Nephron (organoid): ENCODE measurements around the gene RNF212.

Experiments used
- H3K27ac Mint-ChIP-seq, 3 experiments: 2 replicates each; pipeline ENCODE4 v1.8.0; 2020; ENCODE audit warnings: mixed read lengths in 3 of 3, mild to moderate bottlenecking in 2 of 3, moderate library complexity in 1 of 3
- H3K27me3 Mint-ChIP-seq: 2 replicates; pipeline ENCODE4 v1.8.0; 2021; ENCODE audit warnings: low read depth, mild to moderate bottlenecking, moderate library complexity, mixed read lengths
- H3K36me3 Mint-ChIP-seq: 2 replicates; pipeline ENCODE4 v1.8.0; 2020; ENCODE audit warnings: low read depth, mixed read lengths
- H3K4me1 Mint-ChIP-seq: 2 replicates; pipeline ENCODE4 v1.8.0; 2020; ENCODE audit warnings: mixed read lengths
- H3K4me3 Mint-ChIP-seq, 3 experiments: 2 replicates each; pipeline ENCODE4 v1.8.0; 2020; ENCODE audit warnings: mild to moderate bottlenecking in 3 of 3, mixed read lengths in 3 of 3, moderate library complexity in 2 of 3
- H3K9me3 Mint-ChIP-seq: 2 replicates; pipeline ENCODE4 v1.8.0; 2020; ENCODE audit warnings: mixed read lengths
- CTCF ChIP-seq, 3 experiments: fragments of 200-600 bp; sonication (generic); IDR thresholded peaks; one replicate each; pipeline ENCODE4 v1.5.0; 2021; ENCODE audit warnings: antibody characterized with exemption in 3 of 3; ENCODE audit not compliant: unreplicated experiment in 3 of 3

The RNF212 gene

GRCh38 chr4:1077711-1078477 lies 35.5 kb downstream of the RNF212 start:
- Mint-ChIP-seq H3K4me3 (no peak overlapping the region), H3K27me3 (peaks cover 35% of the 10 kb centered on the region), H3K9me3 (no peaks in the 10 kb centered on the region), H3K4me1 (peaks cover 20% of the 10 kb centered on the region), H3K36me3 (no peaks in the 10 kb centered on the region), H3K27ac (no peak overlapping the region)
- TF ChIP-seq CTCF (IDR thresholded peaks at IDR 0.05; ENCODE audit: unreplicated experiment in 3 of 3): no peak

- Mint-ChIP-seq H3K36me3 (no peaks in the 10 kb centered on the region), H3K27me3 (peaks cover 27% of the 10 kb centered on the region)
These were observed 37.3 kb downstream of the RNF212 start for GRCh38 chr4:1075809-1076699.

GRCh38 chr4:1075225-1075624 lies 38.1 kb downstream of the RNF212 start:
- Mint-ChIP-seq H3K4me3 (no peak overlapping the region), H3K9me3 (no peaks in the 10 kb centered on the region), H3K27ac (no peak overlapping the region), H3K36me3 (no peaks in the 10 kb centered on the region), H3K27me3 (peaks cover 21% of the 10 kb centered on the region), H3K4me1 (peaks cover 18% of the 10 kb centered on the region)
- TF ChIP-seq CTCF (IDR thresholded peaks at IDR 0.05; ENCODE audit: unreplicated experiment in 3 of 3): no peak

More at GRCh38 chr4:1075809-1076699, 37.3 kb downstream of the RNF212 start:
- no peaks in the 10 kb centered on the region for H3K9me3 Mint-ChIP-seq
- no peak for TF ChIP-seq CTCF (IDR thresholded peaks at IDR 0.05; ENCODE audit: unreplicated experiment in 3 of 3)
- peaks cover 18% of the 10 kb centered on the region for H3K4me1 Mint-ChIP-seq
- H3K4me3 Mint-ChIP-seq: no peak overlapping the region
- no peak overlapping the region for H3K27ac Mint-ChIP-seq

DNA sequence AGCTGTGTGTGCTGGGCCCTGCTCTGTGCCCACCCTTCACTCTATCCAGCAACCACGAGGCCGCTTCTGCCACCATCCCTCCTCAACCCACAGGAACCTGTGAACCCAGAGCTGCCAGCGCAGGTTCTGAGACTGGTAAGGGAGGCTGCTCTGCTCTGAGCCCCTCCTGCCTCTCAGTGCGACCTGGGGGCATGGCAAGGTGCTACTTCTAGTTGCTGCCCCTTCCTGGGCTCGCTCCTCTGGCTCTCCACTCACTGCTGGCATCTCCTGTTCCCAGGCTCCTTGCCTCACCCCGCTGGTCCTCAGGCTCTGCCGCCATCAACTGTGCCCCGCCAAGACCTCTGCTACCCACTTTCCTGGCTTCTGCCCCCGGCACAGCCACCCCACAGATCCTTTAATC lies 39.3 kb downstream of the RNF212 start:
- Mint-ChIP-seq H3K4me1 (peaks cover 18% of the 10 kb centered on the region), H3K27ac (no peak overlapping the region), H3K9me3 (no peaks in the 10 kb centered on the region), H3K36me3 (no peaks in the 10 kb centered on the region), H3K27me3 (peaks cover 29% of the 10 kb centered on the region), H3K4me3 (no peak overlapping the region)
- no peak for TF ChIP-seq CTCF (IDR thresholded peaks at IDR 0.05; ENCODE audit: unreplicated experiment in 3 of 3)

GRCh38 chr4:1072830-1073446 lies 40.4 kb downstream of the RNF212 start:
- Mint-ChIP-seq H3K4me3 (no peak overlapping the region), H3K4me1 (peaks cover 18% of the 10 kb centered on the region)

More at GRCh38 chr4:1072830-1073446, 40.4 kb downstream of the RNF212 start:
- Mint-ChIP-seq H3K36me3 (no peaks in the 10 kb centered on the region), H3K9me3 (no peaks in the 10 kb centered on the region), H3K27ac (peak overlapping the region in 1 of 3 experiments; percentile 13), H3K27me3 (peaks cover 34% of the 10 kb centered on the region)
- peak; percentile 65 to 78 (median 67) for TF ChIP-seq CTCF (IDR thresholded peaks at IDR 0.05; ENCODE audit: unreplicated experiment in 3 of 3)
